Measurements from ENCODE around the gene FAM174C. TPM values are rescaled to one million over a fixed set of nuclear protein-coding genes. Genes with fewer than 3 reads are reported as not detected.
A peak's percentile ranks its signal among the peaks of the same experiment; 100 is the strongest.

FAM174C gene
- total and polyA plus RNA-seq, 5 donors = 15.9 to 25.3 (median 17.7) TPM

DNA sequence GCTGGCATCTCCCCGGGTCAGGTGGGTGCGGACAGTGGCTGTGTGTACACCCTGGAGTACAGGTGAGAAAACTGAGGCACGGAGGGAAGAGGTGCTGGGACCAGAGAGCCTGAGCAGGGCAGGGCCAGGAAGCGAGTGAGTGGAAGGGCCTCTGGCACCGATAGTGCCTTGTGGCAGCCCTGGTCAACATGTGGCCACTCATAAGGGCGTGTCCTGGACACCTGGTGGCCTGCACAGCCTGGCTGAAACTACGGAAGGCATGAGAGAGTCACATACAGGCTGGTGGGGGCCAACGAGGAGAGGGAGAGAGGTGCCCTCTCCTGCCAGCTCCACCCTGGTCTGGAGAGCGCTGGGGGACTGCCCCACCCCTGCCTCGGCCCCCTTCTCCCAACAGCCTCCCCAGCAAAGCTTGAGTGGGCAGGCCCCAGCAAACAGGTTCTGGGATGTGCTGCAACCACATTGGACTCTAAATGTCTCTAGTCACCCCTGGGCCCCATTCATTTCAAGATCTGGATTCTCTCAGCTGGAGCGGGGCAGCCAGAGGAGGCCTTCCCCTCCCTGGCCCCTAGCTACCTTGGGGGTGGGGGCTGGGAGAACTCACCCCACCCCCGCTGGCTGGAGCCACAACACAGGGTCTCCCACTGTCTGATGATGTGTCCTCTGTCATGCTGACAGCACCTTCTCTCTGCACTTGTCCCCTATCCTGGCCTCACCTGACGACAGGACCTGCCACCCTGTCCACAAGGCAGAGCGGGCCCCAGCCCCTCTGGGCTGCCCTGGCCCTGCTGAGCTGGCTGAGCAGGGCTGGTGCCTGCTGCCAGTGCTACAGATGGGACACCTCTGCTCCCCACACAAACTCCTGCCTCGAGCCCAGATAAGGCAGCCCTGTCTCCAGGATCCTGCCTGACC, 43.3 kb upstream of the FAM174C start:
- WGBS = 78% methylated on average over 15 of the region's 15 CpGs
- Histone ChIP-seq H3K4me1 (ENCODE audit: control insufficient read depth, insufficient read depth, low read length) (no peaks in the 10 kb centered on the region), H3K4me3 (ENCODE audit: low read length) (no peak overlapping the region), H3K27me3 (ENCODE audit: control insufficient read depth, insufficient read depth) (no peaks in the 10 kb centered on the region), H3K9me3 (ENCODE audit: control insufficient read depth, low read length) (no peaks in the 10 kb centered on the region), H3K27ac (ENCODE audit: low read length) (peak overlapping the region; percentile 43)
- DNase-seq (no peak), ATAC-seq (peak in 1 of 2 donors; percentile 2)
- intact Hi-C loops (cut with DNase I) = no loop called here

DNA sequence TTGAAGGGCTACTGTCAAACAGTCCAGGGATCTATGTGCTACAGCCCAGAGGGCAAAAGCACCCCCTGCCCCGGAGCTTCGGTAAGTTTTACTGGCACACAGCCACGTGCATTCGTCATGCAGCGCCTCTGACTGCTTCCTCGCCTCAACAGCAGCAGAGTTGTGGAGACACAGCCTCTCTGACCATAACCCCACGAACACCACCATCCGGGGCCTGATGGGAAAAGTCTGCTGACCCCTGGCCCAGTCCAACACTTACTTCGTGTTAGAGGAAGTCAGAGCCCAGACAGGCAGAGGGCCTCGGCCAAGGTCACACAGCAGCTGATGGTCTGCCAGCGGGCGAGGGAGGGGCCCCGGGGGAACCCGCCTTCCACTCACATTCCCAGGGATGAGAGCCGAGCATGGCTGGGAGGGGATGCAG, 42.7 kb upstream of the FAM174C start:
- Histone ChIP-seq H3K27ac (ENCODE audit: low read length) (peak overlapping the region; percentile 43), H3K4me1 (ENCODE audit: control insufficient read depth, insufficient read depth, low read length) (no peaks in the 10 kb centered on the region), H3K9me3 (ENCODE audit: control insufficient read depth, low read length) (no peaks in the 10 kb centered on the region), H3K4me3 (ENCODE audit: low read length) (no peak overlapping the region), H3K27me3 (ENCODE audit: control insufficient read depth, insufficient read depth) (no peaks in the 10 kb centered on the region)
- intact Hi-C loops (cut with DNase I) = no loop called here
- peak; percentile 5 to 31 for ATAC-seq
- peak in 2 of 3 donors; percentile 73 to 82 for DNase-seq
- WGBS = 21% methylated on average over 15 of the region's 15 CpGs

DNA sequence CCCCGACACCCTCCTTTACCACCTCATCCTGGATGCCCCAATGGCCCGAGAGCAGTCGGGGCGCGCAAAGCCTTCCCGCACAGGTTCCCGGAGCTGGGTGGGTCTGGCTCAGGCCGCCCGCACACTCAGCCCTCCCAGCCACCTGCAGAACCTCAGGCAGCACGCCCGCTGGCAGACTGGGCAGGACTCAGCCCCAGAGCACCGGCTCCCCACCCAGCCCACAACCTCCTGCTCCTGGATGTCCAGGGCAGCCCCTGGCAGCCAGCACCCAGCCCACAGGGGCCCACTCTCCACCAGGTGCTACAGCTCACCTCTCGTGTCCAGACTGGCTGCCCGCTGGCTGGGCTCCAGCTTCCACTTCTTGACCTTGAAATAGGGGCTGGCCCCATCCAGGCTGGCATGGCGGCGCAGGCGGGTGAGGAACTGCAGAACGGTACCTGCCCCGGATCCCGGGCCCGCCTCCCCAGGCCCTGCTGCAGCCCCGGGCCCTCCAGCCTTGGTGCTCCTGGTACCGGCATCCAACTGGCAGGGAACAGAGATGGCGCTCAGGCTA, 42.1 kb upstream of the FAM174C start:
- Histone ChIP-seq H3K27me3 (ENCODE audit: control insufficient read depth, insufficient read depth) (no peaks in the 10 kb centered on the region), H3K27ac (ENCODE audit: low read length) (no peak overlapping the region), H3K4me3 (ENCODE audit: low read length) (no peak overlapping the region), H3K4me1 (ENCODE audit: control insufficient read depth, insufficient read depth, low read length) (no peaks in the 10 kb centered on the region), H3K9me3 (ENCODE audit: control insufficient read depth, low read length) (no peaks in the 10 kb centered on the region)
- WGBS = 89% methylated on average over 24 of the region's 24 CpGs
- intact Hi-C loops (cut with DNase I) = no loop called here
- DNase-seq (no peak), ATAC-seq (no peak)

DNA sequence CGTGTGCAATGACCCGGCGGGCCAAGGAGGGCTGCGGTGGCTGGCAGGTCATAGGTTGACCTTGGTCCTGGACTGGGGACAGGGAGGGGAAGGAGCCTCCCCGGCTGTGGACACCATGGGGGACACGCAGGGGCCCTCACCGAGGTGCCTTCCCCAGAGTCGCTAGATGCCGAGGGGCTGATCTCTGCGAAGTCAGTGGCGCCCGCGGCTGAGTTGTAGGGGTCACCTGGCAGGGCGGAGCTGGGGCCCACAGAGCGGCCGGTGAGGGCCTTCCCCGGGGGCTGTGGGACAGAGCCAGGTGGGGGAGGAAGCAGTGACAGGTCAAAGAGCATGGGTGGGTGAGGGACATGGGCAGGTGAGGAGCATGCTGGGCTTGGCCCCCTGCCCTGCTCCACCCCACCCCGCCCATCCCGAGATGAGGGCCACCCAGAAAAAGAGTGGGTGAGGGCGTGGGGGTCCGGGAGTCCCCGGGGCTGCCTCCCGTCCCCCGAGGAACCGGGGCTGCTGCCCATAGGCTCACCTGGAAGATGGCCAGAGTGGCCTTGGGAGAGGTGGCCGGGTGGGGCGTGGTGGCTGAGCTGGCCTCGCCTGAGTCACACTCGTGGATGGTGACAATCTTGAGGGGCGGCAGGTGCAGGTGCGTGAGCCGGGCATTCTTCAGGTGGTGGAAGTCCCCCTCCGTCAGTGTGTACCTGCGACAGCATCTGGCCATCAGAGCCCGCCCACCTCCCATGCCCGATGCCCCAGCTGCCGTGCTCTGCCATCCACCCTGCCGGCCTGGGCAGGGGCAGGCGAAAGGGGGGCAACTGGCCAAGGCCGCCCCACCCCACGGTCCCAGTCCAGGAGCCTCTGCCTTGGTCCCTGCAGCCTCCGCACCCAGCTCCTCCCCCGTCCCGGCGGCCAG, 41.0 kb upstream of the FAM174C start:
- 93% methylated on average over 45 of the region's 45 CpGs for WGBS
- intact Hi-C loops (cut with DNase I) = no loop called here
- ATAC-seq (no peak), DNase-seq (no peak)
- no peaks in the 10 kb centered on the region for H3K9me3 ChIP-seq (ENCODE audit: control insufficient read depth, low read length)
- H3K27me3 ChIP-seq (ENCODE audit: control insufficient read depth, insufficient read depth) = no peaks in the 10 kb centered on the region
- no peaks in the 10 kb centered on the region for H3K4me1 ChIP-seq (ENCODE audit: control insufficient read depth, insufficient read depth, low read length)
- H3K4me3 ChIP-seq (ENCODE audit: low read length) = no peak overlapping the region
- no peak overlapping the region for H3K27ac ChIP-seq (ENCODE audit: low read length)

DNA sequence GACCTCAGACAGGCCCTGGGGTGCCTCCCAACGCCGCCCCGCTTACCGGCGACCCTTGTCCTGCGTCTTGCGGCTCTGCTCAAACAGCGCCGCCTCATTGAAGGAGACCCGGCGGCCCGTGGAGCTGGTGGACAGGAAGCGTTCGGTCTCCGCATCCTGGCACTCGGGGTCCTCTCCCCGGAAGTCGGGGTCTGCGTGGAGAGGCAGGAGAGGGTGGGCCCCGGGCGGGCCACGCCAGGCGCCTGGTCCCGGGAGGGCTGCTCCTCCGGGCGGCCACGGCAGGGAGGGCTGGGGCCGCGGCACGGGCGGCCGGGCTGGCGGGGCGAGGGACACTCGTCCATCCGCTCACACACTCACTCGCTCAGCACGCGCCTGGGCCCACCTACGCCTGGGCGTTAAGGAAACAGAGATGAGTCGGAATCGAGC, 40.4 kb upstream of the FAM174C start:
- 96% methylated on average over 43 of the region's 43 CpGs for WGBS
- Histone ChIP-seq H3K4me1 (ENCODE audit: control insufficient read depth, insufficient read depth, low read length) (no peaks in the 10 kb centered on the region), H3K4me3 (ENCODE audit: low read length) (no peak overlapping the region), H3K27ac (ENCODE audit: low read length) (no peak overlapping the region), H3K9me3 (ENCODE audit: control insufficient read depth, low read length) (no peaks in the 10 kb centered on the region), H3K27me3 (ENCODE audit: control insufficient read depth, insufficient read depth) (no peaks in the 10 kb centered on the region)
- DNase-seq (no peak), ATAC-seq (no peak)
- intact Hi-C loops (cut with DNase I) = no loop called here

DNA sequence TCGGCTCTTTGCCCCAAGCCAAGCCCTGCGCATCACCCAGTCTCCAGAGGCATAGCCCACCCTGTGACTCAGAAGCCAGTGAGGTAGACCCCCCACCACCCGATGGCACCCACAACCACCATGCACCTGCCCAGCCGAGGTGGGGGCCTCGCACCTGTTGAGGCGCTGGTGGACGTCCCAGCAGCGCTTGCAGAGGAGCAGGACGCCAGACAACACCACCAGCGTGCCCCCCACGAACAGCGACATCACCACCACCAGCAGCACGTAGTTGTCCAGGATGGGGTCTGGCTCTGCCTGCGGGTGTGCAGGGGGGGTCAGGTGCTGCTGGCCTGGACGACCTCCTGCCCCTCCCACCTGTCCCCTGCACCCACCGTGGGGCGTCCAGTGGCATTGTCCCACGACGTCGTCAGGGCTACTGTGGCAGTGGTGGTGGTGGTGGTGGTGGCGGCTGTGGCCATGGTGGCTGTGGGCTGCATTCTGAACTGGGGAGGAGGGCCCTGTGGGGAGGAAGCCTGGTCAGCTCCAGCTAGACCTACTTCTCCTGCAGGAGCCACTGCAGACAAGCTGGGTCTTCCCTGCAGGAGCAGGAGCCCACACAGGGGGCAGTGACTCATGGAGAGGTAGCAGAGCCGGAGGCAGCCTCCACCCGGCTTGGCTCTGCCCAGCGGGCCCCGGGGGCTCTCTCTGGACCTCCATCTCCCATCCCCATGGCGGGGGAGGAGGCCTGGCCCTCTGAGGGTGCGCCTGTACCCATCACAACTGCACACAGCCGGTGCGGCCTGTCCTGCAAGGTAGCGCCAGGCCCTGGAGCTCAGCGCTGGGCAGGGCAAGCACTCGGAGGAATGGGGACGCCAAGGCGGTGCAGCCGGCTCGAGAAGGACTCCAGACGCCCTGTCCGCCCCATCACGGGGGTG, 39.4 kb upstream of the FAM174C start:
- no peaks in the 10 kb centered on the region for H3K4me1 ChIP-seq (ENCODE audit: control insufficient read depth, insufficient read depth, low read length)
- intact Hi-C loops (cut with DNase I) = no loop called here
- WGBS = 85% methylated on average over 39 of the region's 39 CpGs
- DNase-seq (no peak), ATAC-seq (no peak)
- H3K4me3 ChIP-seq (ENCODE audit: low read length) = no peak overlapping the region
- no peaks in the 10 kb centered on the region for H3K9me3 ChIP-seq (ENCODE audit: control insufficient read depth, low read length)
- H3K27ac ChIP-seq (ENCODE audit: low read length) = no peak overlapping the region
- H3K27me3 ChIP-seq (ENCODE audit: control insufficient read depth, insufficient read depth) = no peaks in the 10 kb centered on the region

DNA sequence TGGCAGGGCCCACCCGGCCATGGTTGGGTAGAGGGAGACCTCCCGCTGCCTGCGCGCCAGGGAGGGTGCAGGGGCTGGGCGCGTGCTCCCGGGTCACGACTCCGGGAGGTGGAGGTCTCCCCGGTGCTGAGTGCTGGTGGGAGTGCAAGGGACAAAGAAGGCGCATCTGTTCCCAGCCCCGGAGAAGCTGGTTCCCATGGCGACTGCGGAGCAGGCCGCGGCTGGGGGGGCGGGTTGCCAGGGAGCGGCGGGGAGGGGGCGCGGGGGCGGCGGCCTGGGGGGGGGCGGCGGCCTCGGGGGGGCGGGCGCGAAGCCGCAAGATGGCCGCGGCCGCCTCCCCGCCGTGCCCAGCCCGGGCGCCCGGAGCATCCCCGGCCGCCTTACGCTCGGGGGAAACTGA, 38.8 kb upstream of the FAM174C start:
- no peak for DNase-seq
- WGBS = 15% methylated on average over 42 of the region's 42 CpGs
- Histone ChIP-seq H3K4me1 (ENCODE audit: control insufficient read depth, insufficient read depth, low read length) (no peaks in the 10 kb centered on the region), H3K27me3 (ENCODE audit: control insufficient read depth, insufficient read depth) (no peaks in the 10 kb centered on the region), H3K27ac (ENCODE audit: low read length) (no peak overlapping the region), H3K9me3 (ENCODE audit: control insufficient read depth, low read length) (no peaks in the 10 kb centered on the region), H3K4me3 (ENCODE audit: low read length) (peak overlapping the region; percentile 61)
- intact Hi-C loops (cut with DNase I) = no loop called here
- no peak for ATAC-seq

DNA sequence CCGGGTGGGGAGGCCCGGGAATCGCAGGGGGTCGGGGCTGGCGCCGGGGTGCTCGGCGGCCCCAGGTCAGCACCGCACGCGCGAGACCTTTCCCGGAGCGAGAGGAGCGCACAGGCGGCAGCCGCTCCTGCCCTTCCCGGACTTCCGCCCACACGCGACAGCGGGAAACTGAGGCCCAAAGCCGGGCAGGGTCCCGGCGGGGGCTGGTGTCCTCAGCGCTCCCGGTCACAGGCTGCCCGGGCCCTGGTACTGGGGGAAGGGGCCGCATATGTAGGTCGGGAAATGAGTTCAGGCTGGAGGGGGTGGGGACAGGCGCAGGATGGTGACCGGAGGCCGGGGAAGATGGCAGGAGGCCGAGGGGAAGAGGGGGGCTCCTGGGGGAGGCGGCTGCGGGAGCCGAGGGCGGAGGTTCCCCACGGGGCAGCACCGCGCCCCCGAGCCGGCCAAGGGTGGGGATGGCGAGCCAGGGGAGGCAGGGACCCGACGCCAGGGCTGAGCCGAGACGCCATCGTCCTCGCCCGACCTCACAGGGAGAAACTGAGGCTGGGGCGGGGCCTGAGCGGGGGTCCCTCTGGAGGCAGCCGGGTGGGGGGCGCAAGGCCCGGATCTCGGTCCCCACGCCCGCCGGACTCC, 38.2 kb upstream of the FAM174C start:
- ATAC-seq (peak in 1 of 2 donors; percentile 2), DNase-seq (peak; percentile 62 to 84 (median 77))
- H3K4me1 ChIP-seq (ENCODE audit: control insufficient read depth, insufficient read depth, low read length) = no peaks in the 10 kb centered on the region
- no peaks in the 10 kb centered on the region for H3K27me3 ChIP-seq (ENCODE audit: control insufficient read depth, insufficient read depth)
- peak overlapping the region; percentile 61 for H3K4me3 ChIP-seq (ENCODE audit: low read length)
- intact Hi-C loops (cut with DNase I) = no loop called here
- H3K9me3 ChIP-seq (ENCODE audit: control insufficient read depth, low read length) = no peaks in the 10 kb centered on the region
- no peak overlapping the region for H3K27ac ChIP-seq (ENCODE audit: low read length)
- under 1% methylated on average over 60 of the region's 60 CpGs for WGBS

DNA sequence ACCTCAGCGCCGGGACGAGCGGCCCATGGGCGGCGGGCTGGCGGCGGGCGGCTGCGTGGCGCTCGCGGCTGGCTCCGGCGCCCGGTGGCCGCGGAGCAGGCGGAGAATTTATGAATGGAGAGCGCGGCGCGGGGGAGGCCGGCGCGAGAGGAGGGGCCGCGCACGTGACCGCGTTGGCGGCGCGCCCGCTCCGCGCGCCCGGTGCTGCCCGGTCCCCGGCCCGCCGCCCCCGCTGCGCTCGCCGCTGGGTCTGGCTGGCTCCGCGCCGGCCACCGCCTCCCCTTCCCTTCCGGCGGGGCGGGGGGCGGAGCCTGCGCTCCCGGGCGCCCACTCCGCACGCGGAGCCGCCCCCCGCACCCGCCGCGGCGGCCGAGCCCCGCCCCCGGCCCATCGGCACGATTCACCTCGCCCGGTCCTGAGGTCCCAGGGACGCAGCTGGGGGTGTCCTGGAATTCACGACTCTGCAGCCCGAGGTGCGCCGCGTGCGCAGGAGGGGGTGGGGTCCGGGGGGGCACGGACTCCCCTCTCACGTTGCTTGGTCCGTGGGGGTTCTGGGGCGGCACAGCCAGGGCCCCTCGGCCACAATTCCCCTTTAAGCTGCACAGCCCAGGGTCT, 37.5 kb upstream of the FAM174C start, which contains the start of gene CBARP:
Gene CBARP, minus strand, starts transcription at position 252 of the 615 bp plus-strand sequence. CDS start 1,905 bp downstream, outside the sequence.
- Histone ChIP-seq H3K27ac (ENCODE audit: low read length) (peak within 1 kb of the TSS; percentile 36), H3K27me3 (ENCODE audit: control insufficient read depth, insufficient read depth) (no peaks in the 10 kb centered on the region), H3K9me3 (ENCODE audit: control insufficient read depth, low read length) (no peaks in the 10 kb centered on the region), H3K4me3 (ENCODE audit: low read length) (peak within 1 kb of the TSS; percentile 61), H3K4me1 (ENCODE audit: control insufficient read depth, insufficient read depth, low read length) (no peaks in the 10 kb centered on the region)
- under 1% methylated on average over 87 of the region's 87 CpGs for WGBS
- DNase-seq = peak in 2 of 3 donors; percentile 77 to 84
- no peak for ATAC-seq
- intact Hi-C loops (cut with DNase I) = no loop called here

Measured in right cardiac atrium (tissue), 5 donors.